Fibroblast of the aortic adventitia (primary cell): ENCODE results near the gene IGSF3. TPM values are rescaled to one million over a fixed set of nuclear protein-coding genes. Genes with fewer than 3 reads are reported as not detected.
"Not testable (repeated sequence)": the region's sequence is repeated elsewhere in the genome, so short reads cannot be mapped to it uniquely, and the experiment has no call there.

Experiments
- DNase-seq: peaks from one replicate; pipeline ENCODE4 v3.0.0-alpha.2; 2010; ENCODE audit warnings: low read depth
- H3K4me3 ChIP-seq: 2 replicates; pipeline ENCODE4 v1.5.1; 2011; ENCODE audit warnings: low read depth, mild to moderate bottlenecking, control low read depth, low read length, moderate library complexity
- CTCF ChIP-seq: IDR thresholded peaks from 2 replicates; pipeline ENCODE4 v1.5.1; 2011; ENCODE audit warnings: mild to moderate bottlenecking, low read length, control low read depth, inconsistent platforms; ENCODE audit not compliant: insufficient read depth
- total RNA-seq: library from RNA; depleted of rRNA; stranded (reverse); fragments of >200 nt; gene quantifications from 2 replicates; pipeline ENCODE4 v1.2.3, GENCODE V29; 2012; ENCODE audit warnings: low replicate concordance

Gene IGSF3
- total RNA-seq, 1 donor, result 0.27 TPM

GRCh38 chr1:116667078-116667574, 407 bp downstream of the IGSF3 start:
- DNase-seq, result no peak
- peak overlapping the region; percentile 59 for H3K4me3 ChIP-seq
- TF ChIP-seq CTCF, result no peak

- no peak for DNase-seq
- H3K4me3 ChIP-seq, result peak overlapping the region; percentile 59
- no peak for TF ChIP-seq CTCF
Observed at GRCh38 chr1:116666187-116667077, 1.1 kb downstream of the IGSF3 start.

- no peak for TF ChIP-seq CTCF
- no peak for DNase-seq
- H3K4me3 ChIP-seq, result no peak overlapping the region
Observed at GRCh38 chr1:116664978-116665371, 2.6 kb downstream of the IGSF3 start.

GRCh38 chr1:116664366-116664977, 3.1 kb downstream of the IGSF3 start:
- no peak for DNase-seq
- H3K4me3 ChIP-seq, result no peak overlapping the region
- TF ChIP-seq CTCF, result no peak

- DNase-seq, result no peak
- no peak for TF ChIP-seq CTCF
- no peak overlapping the region for H3K4me3 ChIP-seq
Observed at GRCh38 chr1:116663821-116664220, 3.7 kb downstream of the IGSF3 start.

- TF ChIP-seq CTCF, result no peak
- no peak for DNase-seq
- no peak overlapping the region for H3K4me3 ChIP-seq
Observed at GRCh38 chr1:116661633-116662032, 5.9 kb downstream of the IGSF3 start.

GRCh38 chr1:116658645-116659044, 8.9 kb downstream of the IGSF3 start:
- DNase-seq, H3K4me3 ChIP-seq: not testable (repeated sequence)

- H3K4me3 ChIP-seq, DNase-seq: not testable (repeated sequence)
Observed at GRCh38 chr1:116657836-116658235, 9.7 kb downstream of the IGSF3 start.
